IPS-18a (cell line): ENCODE measurements around the gene PRR20E.

Experiments
- H3K27ac ChIP-seq: one replicate; pipeline ENCODE4 v1.5.1; 2013; ENCODE audit warnings: low read length
- H3K27me3 ChIP-seq: one replicate; pipeline ENCODE4 v1.6.1; 2013; ENCODE audit warnings: mild to moderate bottlenecking, low read length; ENCODE audit not compliant: control insufficient read depth, insufficient read depth
- H3K36me3 ChIP-seq: one replicate; pipeline ENCODE4 v1.6.1; 2013; ENCODE audit warnings: low read depth, low read length; ENCODE audit not compliant: control insufficient read depth
- H3K4me1 ChIP-seq: one replicate; pipeline ENCODE4 v1.6.1; 2013; ENCODE audit warnings: low read depth, low read length; ENCODE audit not compliant: control insufficient read depth
- H3K4me3 ChIP-seq: one replicate; pipeline ENCODE4 v1.5.1; 2013; ENCODE audit warnings: low read length
- H3K9ac ChIP-seq: one replicate; pipeline ENCODE4 v1.6.1; 2013; ENCODE audit warnings: mild to moderate bottlenecking, low read length, moderate library complexity
- H3K9me3 ChIP-seq: one replicate; pipeline ENCODE4 v1.6.1; 2013; ENCODE audit warnings: low read depth, low read length; ENCODE audit not compliant: control insufficient read depth

PRR20E gene

DNA sequence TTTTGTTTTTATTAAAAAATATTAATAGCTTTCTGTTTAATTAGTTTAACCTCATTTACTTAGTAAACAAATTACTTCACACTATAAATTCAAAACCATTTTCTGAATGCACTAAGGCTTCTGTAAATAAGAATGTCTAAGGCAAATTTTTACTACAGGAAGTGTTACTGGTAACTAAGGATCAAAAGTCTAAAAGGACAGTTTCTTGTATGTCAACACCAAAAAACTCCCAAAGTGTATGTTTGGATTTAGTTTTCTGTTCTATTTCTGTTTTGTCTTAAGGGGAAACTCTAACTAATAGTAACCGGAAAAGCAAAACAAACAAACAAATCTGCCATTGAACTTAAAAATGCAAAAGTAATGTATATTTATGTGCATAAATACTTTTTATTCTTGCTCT is 24.7 kb downstream of the PRR20E start:
- no peaks in the 10 kb centered on the region for H3K9me3 ChIP-seq
- H3K27me3 ChIP-seq = no peaks in the 10 kb centered on the region
- H3K36me3 ChIP-seq = no peaks in the 10 kb centered on the region
- H3K27ac ChIP-seq = no peak overlapping the region
- no peaks in the 10 kb centered on the region for H3K4me1 ChIP-seq
- no peak overlapping the region for H3K9ac ChIP-seq
- no peak overlapping the region for H3K4me3 ChIP-seq

DNA sequence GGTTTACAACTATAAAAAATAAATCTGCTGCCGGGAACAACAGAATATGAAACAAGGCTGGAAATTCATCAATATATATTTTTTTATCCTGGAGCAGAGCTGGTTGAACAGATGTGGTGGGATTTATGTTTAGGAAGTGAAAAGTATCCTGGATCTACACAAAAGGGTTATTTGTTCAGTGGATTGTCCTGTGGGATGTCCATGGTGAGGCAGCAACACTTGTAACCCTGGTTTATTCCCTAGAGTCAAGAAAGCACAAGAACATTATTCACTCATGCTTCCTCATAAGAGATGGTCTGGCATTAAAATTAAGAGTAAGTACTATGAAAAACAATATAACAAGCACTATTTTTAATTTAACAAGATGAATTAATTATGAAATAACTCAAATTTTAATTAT is 46.0 kb downstream of the PRR20E start:
- Histone ChIP-seq H3K27me3 (no peaks in the 10 kb centered on the region), H3K9ac (no peak overlapping the region), H3K4me3 (no peak overlapping the region), H3K27ac (no peak overlapping the region), H3K4me1 (no peaks in the 10 kb centered on the region), H3K9me3 (no peaks in the 10 kb centered on the region), H3K36me3 (no peaks in the 10 kb centered on the region)
